Large intestine (tissue), 3 donors: ENCODE results near the gene STXBP6. TPM values are rescaled to one million over a fixed set of nuclear protein-coding genes. Genes with fewer than 3 reads are reported as not detected.

Experiments used
- DNase-seq, 2 donors: peaks; one replicate each; pipeline versions ENCODE4 v3.0.0 to v3.0.0-alpha.2; 2013
- H3K27ac ChIP-seq: one replicate; pipeline ENCODE4 v1.5.1; 2013; ENCODE audit warnings: low read length
- H3K27me3 ChIP-seq: 2 replicates; pipeline ENCODE4 v1.6.1; 2013; ENCODE audit warnings: low read length; ENCODE audit not compliant: control insufficient read depth, insufficient read depth
- H3K36me3 ChIP-seq: 2 replicates; pipeline ENCODE4 v1.6.1; 2013; ENCODE audit warnings: low read length; ENCODE audit not compliant: control insufficient read depth, insufficient read depth
- H3K4me1 ChIP-seq: one replicate; pipeline ENCODE4 v1.6.1; 2013; ENCODE audit warnings: low read length; ENCODE audit not compliant: control insufficient read depth, insufficient read depth
- H3K4me3 ChIP-seq: one replicate; pipeline ENCODE4 v1.5.1; 2013; ENCODE audit warnings: low read length
- H3K9me3 ChIP-seq: one replicate; pipeline ENCODE4 v1.6.1; 2013; ENCODE audit warnings: mild to moderate bottlenecking, low read depth, low read length, moderate library complexity; ENCODE audit not compliant: control insufficient read depth
- WGBS: methylation state at CpG from one replicate; pipeline ENCODE4 v1.1.5; 2013; ENCODE audit warnings: low lambda C conversion rate; ENCODE audit not compliant: insufficient coverage; 5-methylcytosine and 5-hydroxymethylcytosine counted together
- polyA plus RNA-seq: library from polyadenylated mRNA; unstranded; fragments of 120-200 nt; gene quantifications from one replicate; pipeline ENCODE4 v1.2.1, GENCODE V29; 2013

Gene STXBP6
- polyA plus RNA-seq, 1 donor, result 27.8 TPM

- Histone ChIP-seq H3K9me3 (no peaks in the 10 kb centered on the region), H3K27me3 (no peaks in the 10 kb centered on the region), H3K4me3 (no peak overlapping the region), H3K27ac (no peak overlapping the region), H3K36me3 (no peaks in the 10 kb centered on the region), H3K4me1 (no peaks in the 10 kb centered on the region)
- 67% methylated on average over 1 of the region's 4 CpGs for WGBS
- no peak for DNase-seq
Measured at GRCh38 chr14:24920265-24921075, 129.5 kb downstream of the STXBP6 start.

- Histone ChIP-seq H3K4me1 (no peaks in the 10 kb centered on the region), H3K9me3 (no peaks in the 10 kb centered on the region), H3K4me3 (no peak overlapping the region), H3K27ac (no peak overlapping the region), H3K36me3 (no peaks in the 10 kb centered on the region), H3K27me3 (no peaks in the 10 kb centered on the region)
- DNase-seq, result no peak
- no CpG with 5 or more reads among the region's 4 CpGs for WGBS
Measured at GRCh38 chr14:24918822-24919221, 131.1 kb downstream of the STXBP6 start.

GRCh38 chr14:24915958-24916595 lies 133.9 kb downstream of the STXBP6 start:
- Histone ChIP-seq H3K4me1 (peaks cover 4% of the 10 kb centered on the region), H3K36me3 (no peaks in the 10 kb centered on the region), H3K27ac (no peak overlapping the region), H3K27me3 (no peaks in the 10 kb centered on the region), H3K9me3 (no peaks in the 10 kb centered on the region), H3K4me3 (no peak overlapping the region)
- no peak for DNase-seq
- WGBS, result no CpG with 5 or more reads among the region's 2 CpGs

GRCh38 chr14:24915403-24915921 lies 134.5 kb downstream of the STXBP6 start:
- Histone ChIP-seq H3K27ac (no peak overlapping the region), H3K4me1 (peaks cover 10% of the 10 kb centered on the region), H3K9me3 (no peaks in the 10 kb centered on the region), H3K4me3 (no peak overlapping the region), H3K36me3 (no peaks in the 10 kb centered on the region), H3K27me3 (no peaks in the 10 kb centered on the region)
- DNase-seq, result no peak
- no CpG with 5 or more reads among the region's 1 CpG for WGBS

- Histone ChIP-seq H3K9me3 (no peaks in the 10 kb centered on the region), H3K27me3 (no peaks in the 10 kb centered on the region), H3K27ac (no peak overlapping the region), H3K36me3 (no peaks in the 10 kb centered on the region), H3K4me1 (peaks cover 17% of the 10 kb centered on the region), H3K4me3 (no peak overlapping the region)
- WGBS, result no CpG with 5 or more reads among the region's 1 CpG
- no peak for DNase-seq
Measured at GRCh38 chr14:24913746-24914145, 136.2 kb downstream of the STXBP6 start.

GRCh38 chr14:24913021-24913420 lies 136.9 kb downstream of the STXBP6 start:
- H3K27ac ChIP-seq, result no peak overlapping the region
- H3K27me3 ChIP-seq, result no peaks in the 10 kb centered on the region
- no peaks in the 10 kb centered on the region for H3K9me3 ChIP-seq
- peaks cover 17% of the 10 kb centered on the region for H3K4me1 ChIP-seq
- no peak overlapping the region for H3K4me3 ChIP-seq
- no peaks in the 10 kb centered on the region for H3K36me3 ChIP-seq
- no CpG with 5 or more reads among the region's 1 CpG for WGBS
- no peak for DNase-seq

GRCh38 chr14:24911324-24912109 lies 138.4 kb downstream of the STXBP6 start:
- Histone ChIP-seq H3K36me3 (no peaks in the 10 kb centered on the region), H3K9me3 (no peaks in the 10 kb centered on the region), H3K27ac (no peak overlapping the region), H3K4me1 (peaks cover 17% of the 10 kb centered on the region), H3K4me3 (no peak overlapping the region), H3K27me3 (no peaks in the 10 kb centered on the region)
- WGBS, result 93% methylated on average over 1 of the region's 5 CpGs
- peak in 1 of 2 donors; percentile 56 for DNase-seq

- peak overlapping the region; percentile 56 for H3K27ac ChIP-seq
Measured at GRCh38 chr14:24910408-24910986, 139.4 kb downstream of the STXBP6 start.

GRCh38 chr14:24909523-24910302 lies 140.2 kb downstream of the STXBP6 start:
- Histone ChIP-seq H3K4me3 (no peak overlapping the region), H3K4me1 (peaks cover 17% of the 10 kb centered on the region), H3K36me3 (no peaks in the 10 kb centered on the region), H3K27ac (peak overlapping the region; percentile 32), H3K27me3 (no peaks in the 10 kb centered on the region), H3K9me3 (no peaks in the 10 kb centered on the region)
- WGBS, result no CpG with 5 or more reads among the region's 6 CpGs
- peak; percentile 17 to 37 for DNase-seq

More at GRCh38 chr14:24910408-24910986, 139.4 kb downstream of the STXBP6 start:
- H3K4me3 ChIP-seq, result no peak overlapping the region
- no peaks in the 10 kb centered on the region for H3K36me3 ChIP-seq
- WGBS, result 17% methylated on average over 1 of the region's 3 CpGs
- no peaks in the 10 kb centered on the region for H3K9me3 ChIP-seq
- peaks cover 17% of the 10 kb centered on the region for H3K4me1 ChIP-seq
- DNase-seq, result peak; percentile 22 to 72
- H3K27me3 ChIP-seq, result no peaks in the 10 kb centered on the region
